Fibroblast of pulmonary artery (primary cell): Measurements from ENCODE around the gene ZNF304.

Experiments
- DNase-seq: peaks from one replicate; pipeline ENCODE4 v3.0.0-alpha.2; 2010; ENCODE audit warnings: low read depth
- H3K4me3 ChIP-seq: replicated peaks from 2 replicates; pipeline ENCODE4 v1.5.1; 2011; ENCODE audit warnings: low read depth, mild to moderate bottlenecking, control low read depth, low read length, moderate library complexity
- TF ChIP-seq, protein P1 (sequence below): IDR thresholded peaks from 2 replicates; pipeline ENCODE4 v1.5.1; 2011; ENCODE audit warnings: mild to moderate bottlenecking, control low read depth, low read length, inconsistent platforms; ENCODE audit errors: missing control alignments

ZNF304 gene

DNA sequence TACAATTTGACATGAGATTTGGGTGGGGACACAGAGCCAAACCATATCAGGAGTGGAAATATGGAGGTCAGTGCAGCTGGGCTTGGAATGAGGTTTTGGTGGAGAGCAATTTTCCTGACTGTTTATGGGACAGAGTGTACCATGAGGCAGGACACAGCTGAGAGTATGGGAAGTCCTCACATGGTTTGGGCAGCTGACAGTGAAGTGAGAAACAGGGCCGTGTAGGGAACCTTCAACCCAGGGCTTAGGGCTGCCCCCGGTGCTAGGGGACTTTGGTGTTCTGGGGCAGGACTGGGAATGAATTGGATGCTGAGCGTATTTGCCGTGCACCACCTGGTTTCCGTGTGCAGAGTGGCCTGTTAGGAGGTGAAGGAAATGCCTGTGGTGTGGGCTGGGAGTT is 44.6 kb downstream of the ZNF304 start:
- DNase-seq, result no peak
- H3K4me3 ChIP-seq, result no peak overlapping the region
- TF ChIP-seq, protein P1, sequence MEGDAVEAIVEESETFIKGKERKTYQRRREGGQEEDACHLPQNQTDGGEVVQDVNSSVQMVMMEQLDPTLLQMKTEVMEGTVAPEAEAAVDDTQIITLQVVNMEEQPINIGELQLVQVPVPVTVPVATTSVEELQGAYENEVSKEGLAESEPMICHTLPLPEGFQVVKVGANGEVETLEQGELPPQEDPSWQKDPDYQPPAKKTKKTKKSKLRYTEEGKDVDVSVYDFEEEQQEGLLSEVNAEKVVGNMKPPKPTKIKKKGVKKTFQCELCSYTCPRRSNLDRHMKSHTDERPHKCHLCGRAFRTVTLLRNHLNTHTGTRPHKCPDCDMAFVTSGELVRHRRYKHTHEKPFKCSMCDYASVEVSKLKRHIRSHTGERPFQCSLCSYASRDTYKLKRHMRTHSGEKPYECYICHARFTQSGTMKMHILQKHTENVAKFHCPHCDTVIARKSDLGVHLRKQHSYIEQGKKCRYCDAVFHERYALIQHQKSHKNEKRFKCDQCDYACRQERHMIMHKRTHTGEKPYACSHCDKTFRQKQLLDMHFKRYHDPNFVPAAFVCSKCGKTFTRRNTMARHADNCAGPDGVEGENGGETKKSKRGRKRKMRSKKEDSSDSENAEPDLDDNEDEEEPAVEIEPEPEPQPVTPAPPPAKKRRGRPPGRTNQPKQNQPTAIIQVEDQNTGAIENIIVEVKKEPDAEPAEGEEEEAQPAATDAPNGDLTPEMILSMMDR, result no peak

GRCh38 chr19:57398868-57399267 is 47.8 kb downstream of the ZNF304 start:
- H3K4me3 ChIP-seq, result no peak overlapping the region
- TF ChIP-seq, protein P1, result no peak
- no peak for DNase-seq

DNA sequence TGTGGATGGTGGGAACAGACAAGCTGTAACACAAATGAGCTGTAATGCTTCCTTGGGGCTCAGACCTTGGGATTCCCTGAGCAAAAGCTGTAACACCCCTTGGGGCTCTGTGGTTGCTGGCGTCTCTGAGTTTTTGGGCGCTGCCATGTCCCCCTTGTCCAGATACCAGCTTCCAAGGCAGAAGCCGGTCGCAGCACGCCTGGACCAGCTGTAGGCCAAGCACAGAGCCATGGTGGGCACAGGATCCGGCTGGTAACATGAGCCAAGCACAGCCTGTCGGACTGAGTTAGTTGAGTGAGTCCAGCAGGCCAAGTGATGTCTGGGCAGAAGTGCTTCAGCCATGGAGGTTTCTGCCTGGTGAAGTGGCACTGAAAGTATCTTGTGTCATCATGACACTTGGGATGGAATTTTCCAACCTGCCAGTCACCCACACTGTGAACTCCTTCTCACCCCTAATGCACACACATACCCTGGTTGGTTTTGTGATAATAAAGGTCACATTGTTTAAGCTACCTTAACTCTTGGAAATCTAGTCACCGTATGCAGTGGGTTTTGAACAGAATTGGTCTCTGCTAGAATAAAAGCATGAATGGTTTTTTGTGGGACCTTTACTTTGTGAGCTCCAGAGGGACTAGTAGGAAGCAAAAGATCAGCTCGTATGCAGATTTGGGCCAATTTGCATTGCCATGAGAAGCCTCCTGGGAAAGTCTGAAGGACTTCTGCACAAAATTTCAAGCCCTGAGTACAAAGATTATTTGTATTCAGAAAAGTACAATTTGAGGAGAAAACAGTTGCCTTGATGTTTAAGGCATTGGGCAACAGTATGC is 52.9 kb downstream of the ZNF304 start:
- no peak overlapping the region for H3K4me3 ChIP-seq
- no peak for DNase-seq
- TF ChIP-seq, protein P1, result no peak

DNA sequence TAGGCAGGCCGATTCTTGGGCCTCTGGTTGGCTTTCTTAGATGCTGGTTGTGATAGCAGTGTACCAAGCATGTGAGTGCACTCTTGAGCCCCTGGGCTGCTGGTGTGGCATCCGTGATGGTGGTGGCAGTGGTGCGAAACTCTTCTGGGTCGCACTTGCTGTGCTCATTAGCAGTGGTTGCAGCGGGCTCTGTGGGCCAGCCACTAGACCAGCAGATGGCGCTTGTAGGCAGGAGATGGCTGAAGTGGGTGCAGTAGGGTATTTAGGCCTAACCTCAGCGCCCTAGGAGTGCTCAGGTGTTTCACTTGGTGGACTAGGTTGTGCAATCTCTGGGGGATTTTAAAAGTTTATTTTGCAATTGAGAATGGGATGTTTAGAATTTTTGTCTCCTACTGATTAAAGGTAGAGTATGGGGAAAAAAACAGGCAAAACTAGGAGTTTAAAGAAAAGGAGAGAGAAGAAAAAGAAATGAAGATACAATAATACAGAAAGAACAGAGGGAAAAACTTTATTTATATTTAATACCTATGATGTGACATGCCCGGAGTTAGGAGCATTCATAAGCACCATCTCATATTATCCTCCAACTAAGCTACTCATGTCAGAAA is 55.5 kb downstream of the ZNF304 start:
- H3K4me3 ChIP-seq, result no peak overlapping the region
- TF ChIP-seq, protein P1, result peak; percentile 94
- DNase-seq, result peak; percentile 68
